ENCODE data around the gene ADD1.
"Not testable (repeated sequence)": the region's sequence is repeated elsewhere in the genome, so short reads cannot be mapped to it uniquely, and the experiment has no call there.

Gene ADD1

GRCh38 chr4:2950221-2950989, 106.8 kb downstream of the ADD1 start:
- DNase-seq = no peak

GRCh38 chr4:2953496-2953895, 109.9 kb downstream of the ADD1 start:
- no peak for DNase-seq

- DNase-seq = peak; percentile 44
Measured at GRCh38 chr4:2954358-2955185, 110.9 kb downstream of the ADD1 start.

DNA sequence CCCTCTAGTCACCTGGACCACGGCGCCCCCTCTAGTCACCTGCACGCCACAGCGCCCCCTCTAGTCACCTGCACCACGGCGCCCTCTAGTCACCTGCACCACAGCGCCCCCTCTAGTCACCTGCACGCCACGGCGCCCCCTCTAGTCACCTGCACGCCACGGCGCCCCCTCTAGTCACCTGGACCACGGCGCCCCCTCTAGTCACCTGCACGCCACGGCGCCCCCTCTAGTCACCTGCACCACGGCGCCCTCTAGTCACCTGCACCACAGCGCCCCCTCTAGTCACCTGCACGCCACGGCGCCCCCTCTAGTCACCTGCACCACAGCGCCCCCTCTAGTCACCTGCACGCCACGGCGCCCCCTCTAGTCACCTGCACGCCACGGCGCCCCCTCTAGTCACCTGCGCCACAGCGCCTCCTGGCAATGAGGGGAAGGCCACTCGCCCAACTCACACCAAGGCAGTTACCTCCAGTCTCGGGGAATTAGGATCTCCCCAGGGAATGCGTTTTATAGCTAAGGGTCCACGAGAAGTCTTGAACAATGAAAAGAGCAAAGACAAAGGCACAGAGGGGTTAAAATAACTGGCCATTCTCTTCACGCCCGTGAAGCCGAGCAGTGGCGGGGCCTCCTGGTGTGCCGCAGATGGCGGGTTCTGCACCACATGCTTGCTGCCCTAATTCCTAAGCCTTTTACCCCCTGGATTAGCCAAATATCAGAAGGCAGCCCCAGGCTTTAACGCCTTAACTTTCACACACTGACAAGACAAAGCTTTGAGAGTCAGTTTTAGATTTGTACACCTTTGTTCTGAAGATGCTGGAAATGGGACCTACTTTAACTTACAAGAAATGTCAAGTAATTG, 111.8 kb downstream of the ADD1 start:
- not testable (repeated sequence) for DNase-seq

- no peak for DNase-seq
Measured at GRCh38 chr4:2958446-2958845, 114.8 kb downstream of the ADD1 start.

GRCh38 chr4:2960450-2960849, 116.8 kb downstream of the ADD1 start:
- DNase-seq = not testable (repeated sequence)

GRCh38 chr4:2961421-2961810, 117.8 kb downstream of the ADD1 start:
- peak; percentile 63 for DNase-seq

DNA sequence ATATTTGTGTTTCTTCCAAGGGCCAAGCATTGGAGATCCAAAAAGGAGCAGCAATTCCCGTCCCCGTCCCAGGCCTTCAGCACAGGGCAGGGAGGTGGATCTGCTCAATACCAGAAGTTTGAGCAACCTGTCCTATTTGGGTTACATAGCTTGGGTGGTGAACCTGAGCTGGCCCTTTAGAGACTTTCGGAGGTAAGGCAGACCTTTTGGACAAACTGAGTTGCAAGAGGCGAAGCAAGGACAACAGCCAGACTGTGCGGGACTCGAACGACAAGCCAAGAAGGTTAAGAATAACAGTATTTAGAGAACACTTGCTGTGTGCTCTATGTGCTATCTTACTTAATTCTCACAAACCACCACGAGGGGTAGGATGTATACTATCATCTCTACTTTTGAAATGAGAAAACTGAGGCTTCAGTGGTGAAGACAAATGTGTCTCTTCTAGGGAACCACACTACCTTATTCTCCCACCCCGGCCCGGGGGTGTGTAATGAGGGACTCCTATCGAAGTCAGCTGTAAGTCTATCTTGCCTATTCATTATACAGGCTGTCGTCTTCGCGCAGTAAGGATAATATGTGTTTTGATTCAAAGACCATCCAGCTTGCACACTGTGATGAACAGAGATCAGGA, 118.3 kb downstream of the ADD1 start:
- DNase-seq = peak; percentile 59

DNA sequence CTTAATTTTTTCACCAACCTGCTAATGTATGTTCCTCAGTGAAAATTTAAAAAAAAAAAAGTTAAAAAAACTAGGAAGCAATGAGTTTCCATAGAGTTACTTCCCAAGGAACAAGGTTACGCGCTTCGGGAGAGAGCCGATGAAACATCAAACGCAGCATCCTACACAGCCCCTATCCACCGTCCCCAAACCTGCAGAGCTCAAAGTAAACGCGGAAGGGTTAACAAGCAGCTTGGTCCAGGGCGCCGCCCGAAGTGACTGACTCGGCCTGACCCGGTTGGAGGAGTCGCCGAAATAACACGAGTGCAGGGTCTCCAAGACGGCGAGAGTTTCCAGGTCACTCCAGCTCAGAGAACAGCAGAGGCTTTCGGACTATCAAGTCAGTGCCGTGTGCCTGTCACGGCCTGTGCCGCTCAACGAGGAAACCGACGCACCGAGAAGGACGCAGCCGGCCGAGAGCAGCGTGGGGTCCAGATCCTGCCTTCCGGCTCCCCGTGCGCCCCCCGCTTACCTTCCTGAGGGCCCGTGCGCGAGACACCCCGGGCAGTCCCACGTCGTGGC, 119.0 kb downstream of the ADD1 start:
- peak; percentile 61 for DNase-seq

GRCh38 chr4:2963175-2963965, 119.7 kb downstream of the ADD1 start, which contains the start of the genes GRK4 and NOP14:
GRK4 (plus strand) TSS chr4:2963571; CDS start chr4:2964071, 500 bp downstream.
NOP14 (minus strand) TSS chr4:2963406; CDS start chr4:2963319, 87 bp downstream.
- DNase-seq = peak; percentile 98

DNA sequence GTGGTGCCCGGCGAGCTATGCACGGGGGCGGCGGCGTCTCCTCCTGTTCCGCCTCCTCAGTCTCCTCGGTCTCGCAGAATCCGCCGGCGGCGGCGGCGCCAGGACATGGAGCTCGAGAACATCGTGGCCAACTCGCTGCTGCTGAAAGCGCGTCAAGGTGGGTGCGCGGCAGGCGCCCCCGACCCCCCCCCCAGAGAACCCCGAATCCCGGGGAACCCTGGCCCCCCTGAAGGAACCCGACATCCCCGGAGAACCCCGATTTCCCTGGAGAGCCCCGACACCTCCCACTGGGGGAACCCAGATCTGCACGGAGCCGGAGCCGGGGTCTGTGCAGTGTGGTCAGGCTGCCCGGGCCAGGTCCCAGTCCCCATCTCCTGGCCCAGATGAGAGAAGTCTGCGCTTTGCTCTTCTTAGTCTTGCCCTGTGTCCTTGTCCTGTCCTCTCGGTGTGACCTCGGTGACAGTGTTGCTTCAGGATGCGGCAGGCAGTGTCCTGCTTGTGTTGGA, 120.4 kb downstream of the ADD1 start:
- no peak for DNase-seq

GRCh38 chr4:2964706-2965258, 121.1 kb downstream of the ADD1 start:
- DNase-seq = peak; percentile 53

- no peak for DNase-seq
Measured at GRCh38 chr4:2965262-2965661, 121.6 kb downstream of the ADD1 start.

GRCh38 chr4:2968381-2968780, 124.7 kb downstream of the ADD1 start:
- DNase-seq = no peak

DNA sequence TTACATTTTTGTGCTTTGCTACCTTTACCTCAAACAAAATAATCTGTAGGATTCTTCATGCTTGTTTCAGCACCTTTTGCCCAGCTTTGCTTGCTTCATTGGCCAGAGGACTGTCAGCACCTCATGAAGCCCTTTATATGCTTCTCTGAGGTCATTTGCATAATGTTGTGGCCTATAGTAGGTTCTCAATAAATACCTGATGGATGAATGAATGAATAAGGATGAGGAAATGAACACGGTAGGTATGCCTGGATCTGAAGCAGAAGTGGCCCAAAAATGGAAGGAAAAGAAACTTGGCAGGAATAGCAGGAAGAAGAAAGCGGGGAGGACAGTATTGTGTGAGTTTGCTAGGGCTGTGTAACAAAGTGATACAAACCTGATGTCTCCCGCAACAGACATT, 127.6 kb downstream of the ADD1 start:
- DNase-seq = no peak

DNA sequence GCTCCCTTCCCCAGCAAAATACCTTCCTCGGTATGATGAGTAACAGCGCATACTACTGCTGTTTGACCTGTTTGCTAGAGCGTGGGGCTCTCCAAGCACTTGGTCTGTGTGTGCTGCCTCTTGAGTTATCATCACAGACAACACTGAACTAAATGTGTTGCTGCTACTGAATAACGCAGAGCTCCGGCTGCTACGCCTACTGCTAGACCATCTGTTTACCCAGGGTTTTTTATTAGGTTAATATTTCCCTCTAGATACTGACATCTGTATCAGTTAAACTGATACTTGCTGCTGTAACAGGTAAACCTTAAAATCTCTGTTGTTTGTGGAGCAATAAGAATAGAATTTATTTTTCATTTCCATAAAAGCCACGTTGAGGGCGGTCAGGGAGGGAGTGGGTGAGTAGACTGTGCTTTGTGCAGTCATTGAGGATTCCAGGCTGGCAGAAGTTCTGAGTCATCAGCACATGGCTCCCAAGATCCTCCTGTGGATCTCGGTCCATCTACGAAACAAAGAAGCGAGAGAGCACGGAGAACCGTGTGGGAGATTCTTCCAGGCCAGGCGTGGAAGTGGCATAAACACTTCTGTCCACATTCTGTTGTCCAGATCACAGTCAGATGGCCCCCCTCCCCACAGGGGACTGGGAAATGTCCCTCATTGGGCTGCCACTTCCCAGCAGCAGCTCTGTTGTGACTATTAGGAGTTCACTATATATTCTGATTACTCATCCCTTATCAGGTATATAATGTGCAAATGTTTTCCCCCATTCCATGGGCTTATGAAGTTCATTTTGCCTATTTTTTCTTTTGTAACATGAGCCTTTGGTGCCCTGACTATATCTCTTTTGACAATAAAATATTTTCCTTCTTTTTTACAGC, 133.8 kb downstream of the ADD1 start:
- DNase-seq = no peak

Data from hematopoietic multipotent progenitor cell treated with erythropoietin and hydrocortisone succinate and interleukin-3 and kit ligand, for 8 days (in vitro differentiated cells).